Placental epithelial cell (primary cell): ENCODE measurements around the gene AGAP1. TPM values are rescaled to one million over a fixed set of nuclear protein-coding genes. Genes with fewer than 3 reads are reported as not detected.

Experiments
- small RNA-seq: library from RNA; depleted of rRNA; stranded (forward); fragments of <200 nt; gene quantifications from one replicate; pipeline ENCODE3, GENCODE V24; 2012
- total RNA-seq: library from RNA; depleted of rRNA; stranded (reverse); fragments of >200 nt; gene quantifications from 2 replicates; pipeline ENCODE4 v1.2.3, GENCODE V29; 2012

The AGAP1 gene
- 14.5 and 25.7 TPM in 2 replicates for total RNA-seq

GRCh38 chr2:235493775-235494715, at the start of gene AGAP1:
AGAP1 (plus strand) TSS chr2:235494043.

GRCh38 chr2:236168110-236169080, 674.6 kb downstream of the AGAP1 start, which contains the start of gene GBX2:
GBX2 (minus strand) TSS chr2:236168386; CDS start chr2:236167971, 415 bp downstream.

Small RNA genes lying within 50 kb of the gene (small RNA-seq; reads per million reads assigned to genes)
- gene RF00019 (not detected), gene RN7SL204P (not detected), gene RNU7-127P (not detected), gene TMSB10P1 (not detected)
